HG03159 (cell line): ENCODE data around the gene HSPA4L.

Source experiments
- ATAC-seq: cut with Tn5 transposase; IDR thresholded peaks from one replicate; pipeline ENCODE4 v1.9.1; 2021; ENCODE audit warnings: mild to moderate bottlenecking, moderate library complexity; ENCODE audit not compliant: unreplicated experiment

Gene HSPA4L

GRCh38 chr4:127782275-127783025 is at the start of gene HSPA4L:
TSS of gene HSPA4L (plus strand) at chr4:127782322. CDS start at chr4:127782551, 229 bp downstream.
- ATAC-seq: peak; percentile 46

GRCh38 chr4:127732623-127733328 is 49.3 kb upstream of the HSPA4L start:
- peak; percentile 82 for ATAC-seq

- ATAC-seq: no peak
Observed at GRCh38 chr4:127734976-127735375, 47.1 kb upstream of the HSPA4L start.

- ATAC-seq: no peak
Observed at GRCh38 chr4:127737295-127737694, 44.8 kb upstream of the HSPA4L start.

- no peak for ATAC-seq
Observed at GRCh38 chr4:127741247-127741646, 40.9 kb upstream of the HSPA4L start.

GRCh38 chr4:127747883-127748282 is 34.2 kb upstream of the HSPA4L start:
- ATAC-seq: no peak

- ATAC-seq: no peak
Observed at GRCh38 chr4:127748957-127749356, 33.2 kb upstream of the HSPA4L start.

GRCh38 chr4:127756906-127757305 is 25.2 kb upstream of the HSPA4L start:
- ATAC-seq: no peak

- peak; percentile 71 for ATAC-seq
Observed at GRCh38 chr4:127759228-127759820, 22.8 kb upstream of the HSPA4L start.

GRCh38 chr4:127759893-127760292 is 22.2 kb upstream of the HSPA4L start:
- no peak for ATAC-seq

- ATAC-seq: no peak
Observed at GRCh38 chr4:127771535-127772275, 10.4 kb upstream of the HSPA4L start.

- ATAC-seq: no peak
Observed at GRCh38 chr4:127772769-127773671, 9.1 kb upstream of the HSPA4L start.

GRCh38 chr4:127775843-127776242 is 6.3 kb upstream of the HSPA4L start:
- ATAC-seq: no peak

GRCh38 chr4:127776620-127777019 is 5.5 kb upstream of the HSPA4L start:
- ATAC-seq: no peak

GRCh38 chr4:127777487-127777886 is 4.6 kb upstream of the HSPA4L start:
- no peak for ATAC-seq

GRCh38 chr4:127778102-127778501 is 4.0 kb upstream of the HSPA4L start:
- no peak for ATAC-seq

GRCh38 chr4:127780598-127780997 is 1.5 kb upstream of the HSPA4L start:
- no peak for ATAC-seq

- peak; percentile 43 for ATAC-seq
Observed at GRCh38 chr4:127781300-127782024, 660 bp upstream of the HSPA4L start.

GRCh38 chr4:127782025-127782274 is 172 bp upstream of the HSPA4L start:
- peak; percentile 75 for ATAC-seq
